Gastrocnemius medialis (tissue), 4 donors: ENCODE results near the gene FXN.

Experiments
- CTCF ChIP-seq, 5 experiments: fragments of 450-650 bp in 3 of 5; fragments of 200-600 bp in 2 of 5; sonication (generic) in 2 of 5; IDR thresholded peaks in 4 of 5; conservative IDR thresholded peaks in 1 of 5; 1 replicate in 4 of 5; 2 replicates in 1 of 5; pipeline ENCODE4 v1.5.1; 2016 to 2019; ENCODE audit warnings: antibody characterized with exemption in 5 of 5, mild to moderate bottlenecking in 3 of 5, moderate library complexity in 3 of 5
- POLR2A ChIP-seq, 2 donors: fragments of 450-650 bp; IDR thresholded peaks; one replicate each; pipeline ENCODE4 v1.6.1; 2017; ENCODE audit warnings: antibody characterized with exemption in 2 of 2, mild to moderate bottlenecking in 2 of 2, moderate library complexity in 2 of 2

- no peak for TF ChIP-seq POLR2A (IDR thresholded peaks at IDR 0.05)
- no peak for TF ChIP-seq CTCF (IDR thresholded peaks at IDR 0.05 in 4 of 5, conservative IDR thresholded peaks at IDR 0.05 in 1 of 5)
These were observed 80.1 kb downstream of the FXN start for GRCh38 chr9:69115621-69116020.
